Activated naive CD8-positive, alpha-beta T cell (primary cell): ENCODE results near the gene MGAM2.
"Not testable (repeated sequence)": the region's sequence is repeated elsewhere in the genome, so short reads cannot be mapped to it uniquely, and the experiment has no call there.

Source experiments
- H3K27ac Mint-ChIP-seq: one replicate; pipeline ENCODE4 v1.8.0; 2021; ENCODE audit warnings: mixed read lengths
- H3K27me3 Mint-ChIP-seq: one replicate; pipeline ENCODE4 v1.8.0; 2021; ENCODE audit warnings: mixed read lengths
- H3K36me3 Mint-ChIP-seq: one replicate; pipeline ENCODE4 v1.8.0; 2021; ENCODE audit warnings: mixed read lengths
- H3K4me1 Mint-ChIP-seq: one replicate; pipeline ENCODE4 v1.8.0; 2021; ENCODE audit warnings: low read depth, mixed read lengths
- H3K4me3 Mint-ChIP-seq: one replicate; pipeline ENCODE4 v1.8.0; 2021; ENCODE audit warnings: mild to moderate bottlenecking, mixed read lengths
- H3K9me3 Mint-ChIP-seq: one replicate; pipeline ENCODE4 v1.8.0; 2021; ENCODE audit warnings: low read depth, mixed read lengths

The MGAM2 gene

DNA sequence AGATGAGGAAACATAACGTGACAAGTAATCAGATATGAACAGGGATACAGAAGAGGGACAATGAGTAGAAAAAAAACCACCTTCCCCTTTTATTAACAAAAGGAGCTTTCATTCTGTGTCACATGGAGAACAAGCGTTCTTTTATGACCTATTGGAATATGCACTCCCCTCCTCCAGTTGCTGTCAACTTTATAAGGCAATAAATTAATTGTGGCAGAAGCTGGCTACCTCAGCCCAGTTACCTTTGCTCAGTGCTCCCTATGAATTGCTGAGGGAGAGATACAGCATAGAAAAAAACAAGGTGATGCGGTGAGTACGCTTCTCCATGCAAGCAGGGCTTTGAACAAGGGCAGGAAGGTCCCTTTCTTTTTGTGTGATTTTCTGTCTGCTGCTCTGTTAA, at the start of gene MGAM2:
TSS of gene MGAM2 (plus strand) at position 220 of the 400 bp plus-strand sequence. CDS start 5,156 bp downstream, outside the sequence.
- Mint-ChIP-seq H3K36me3 (no peaks in the 10 kb centered on the region), H3K27me3 (peaks cover 6% of the 10 kb centered on the region), H3K9me3 (no peaks in the 10 kb centered on the region), H3K27ac (no peak within 1 kb of the TSS), H3K4me1 (no peaks in the 10 kb centered on the region), H3K4me3 (no peak within 1 kb of the TSS)

DNA sequence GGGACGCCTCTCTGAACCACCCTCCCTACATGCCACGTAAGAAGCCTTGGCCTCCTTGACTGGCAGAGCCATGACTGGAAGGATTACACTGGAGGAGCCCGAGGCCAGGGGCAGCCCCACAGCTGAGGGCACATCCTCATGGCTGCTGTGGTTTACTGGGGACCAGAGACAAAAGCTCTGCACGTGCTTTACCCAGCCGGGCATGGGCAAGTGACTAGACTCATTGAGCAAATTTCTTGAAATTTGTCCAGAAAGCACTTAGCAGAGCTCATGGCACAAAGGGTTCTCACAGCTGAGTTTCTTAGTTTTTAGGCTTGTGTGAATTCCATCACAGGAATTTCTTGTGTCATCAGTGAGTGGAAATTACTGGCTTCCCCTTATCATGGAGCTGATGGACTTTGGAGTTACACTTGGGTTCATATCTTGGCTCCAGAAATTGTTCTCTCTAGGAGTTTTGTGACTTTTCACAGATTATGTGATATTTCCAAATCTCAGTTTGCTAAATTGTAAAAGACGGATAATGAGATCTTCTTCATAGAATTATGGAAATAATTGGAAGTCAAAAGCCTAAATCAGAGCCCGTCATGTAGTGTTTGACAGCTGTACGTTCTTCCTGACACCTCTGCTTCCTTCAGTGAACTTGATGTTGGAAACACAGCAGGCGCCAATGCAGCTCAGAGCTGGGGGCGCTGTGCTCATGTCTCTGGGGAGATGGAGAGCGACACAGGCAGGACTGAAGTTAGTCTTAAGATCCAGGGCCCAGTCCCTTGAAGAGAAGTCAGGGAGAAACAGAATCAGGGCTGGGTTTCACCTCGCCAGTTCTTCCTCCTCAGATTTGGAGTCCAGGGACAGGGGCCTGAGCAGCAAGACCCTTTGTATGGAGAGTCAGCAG, 47.7 kb upstream of the MGAM2 start:
- no peaks in the 10 kb centered on the region for H3K36me3 Mint-ChIP-seq

DNA sequence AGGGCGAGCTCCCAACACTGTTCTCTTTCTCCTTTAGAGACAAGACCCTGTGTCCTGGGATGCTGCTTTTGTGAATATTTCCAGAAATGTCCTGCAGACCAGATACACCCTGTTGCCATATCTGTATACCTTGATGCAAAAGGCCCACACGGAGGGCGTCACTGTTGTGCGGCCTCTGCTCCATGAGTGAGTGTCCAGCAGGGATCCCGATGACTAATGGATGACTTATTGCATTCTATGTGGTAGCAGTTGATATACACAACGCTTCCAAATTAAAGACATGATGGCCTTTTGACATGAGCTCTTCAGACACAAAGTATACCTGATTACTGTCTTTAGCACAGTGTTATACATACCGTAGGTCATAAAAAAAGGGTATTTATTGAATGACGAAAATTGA, 45.0 kb upstream of the MGAM2 start:
- Mint-ChIP-seq H3K4me3 (no peak overlapping the region), H3K36me3 (no peaks in the 10 kb centered on the region), H3K27ac (no peak overlapping the region), H3K4me1 (no peaks in the 10 kb centered on the region), H3K9me3 (no peaks in the 10 kb centered on the region), H3K27me3 (peaks cover 2% of the 10 kb centered on the region)

More for the DNA sequence above, 47.7 kb upstream of the MGAM2 start:
- no peaks in the 10 kb centered on the region for H3K4me1 Mint-ChIP-seq
- H3K27ac Mint-ChIP-seq, result no peak overlapping the region
- no peaks in the 10 kb centered on the region for H3K9me3 Mint-ChIP-seq
- H3K27me3 Mint-ChIP-seq, result peaks cover 7% of the 10 kb centered on the region
- no peak overlapping the region for H3K4me3 Mint-ChIP-seq

DNA sequence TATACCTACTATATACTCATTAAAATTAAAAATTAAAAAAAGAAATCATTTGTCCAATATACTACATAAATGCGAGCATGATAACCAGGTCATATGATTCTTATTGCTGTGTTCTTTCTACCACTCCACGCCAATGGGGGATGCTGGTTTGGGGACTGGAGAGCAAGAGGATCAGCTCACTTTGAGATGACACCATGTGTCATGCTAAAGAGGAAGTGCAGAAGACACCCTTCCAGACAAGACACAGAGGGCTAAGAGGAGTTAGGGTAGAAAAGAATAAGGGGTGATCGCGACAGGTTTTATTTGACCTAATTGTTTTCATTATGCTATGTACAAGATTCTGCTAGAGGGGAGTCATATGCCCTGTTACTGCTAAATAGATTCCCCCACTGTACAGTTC, 33.8 kb upstream of the MGAM2 start:
- Mint-ChIP-seq H3K4me1 (no peaks in the 10 kb centered on the region), H3K36me3 (no peaks in the 10 kb centered on the region), H3K27me3 (peaks cover 8% of the 10 kb centered on the region), H3K4me3 (no peak overlapping the region), H3K27ac (no peak overlapping the region), H3K9me3 (no peaks in the 10 kb centered on the region)

DNA sequence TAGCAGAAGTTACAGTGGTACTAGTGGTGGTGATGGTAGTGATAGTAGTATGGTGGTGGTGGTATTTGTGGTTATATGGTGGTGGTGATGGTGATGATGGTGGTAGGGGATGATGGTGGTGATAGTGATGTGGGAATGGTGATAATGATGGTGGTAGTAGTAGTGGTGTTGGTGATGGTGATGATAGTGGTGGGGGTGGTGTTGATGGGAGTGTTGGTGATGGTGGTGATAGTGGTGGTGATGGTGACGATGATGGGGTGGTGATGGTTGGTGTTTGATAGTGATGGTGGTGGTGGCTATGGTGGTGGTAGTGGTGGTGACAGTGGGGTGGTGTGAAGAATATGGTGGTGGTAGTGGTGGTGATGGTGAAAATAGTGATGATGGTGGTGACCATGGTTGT, 27.9 kb upstream of the MGAM2 start:
- H3K9me3 Mint-ChIP-seq, result no peaks in the 10 kb centered on the region
- no peak overlapping the region for H3K27ac Mint-ChIP-seq
- H3K36me3 Mint-ChIP-seq, result no peaks in the 10 kb centered on the region
- H3K4me1 Mint-ChIP-seq, result no peaks in the 10 kb centered on the region
- H3K4me3 Mint-ChIP-seq, result no peak overlapping the region
- H3K27me3 Mint-ChIP-seq, result peaks cover 1% of the 10 kb centered on the region

DNA sequence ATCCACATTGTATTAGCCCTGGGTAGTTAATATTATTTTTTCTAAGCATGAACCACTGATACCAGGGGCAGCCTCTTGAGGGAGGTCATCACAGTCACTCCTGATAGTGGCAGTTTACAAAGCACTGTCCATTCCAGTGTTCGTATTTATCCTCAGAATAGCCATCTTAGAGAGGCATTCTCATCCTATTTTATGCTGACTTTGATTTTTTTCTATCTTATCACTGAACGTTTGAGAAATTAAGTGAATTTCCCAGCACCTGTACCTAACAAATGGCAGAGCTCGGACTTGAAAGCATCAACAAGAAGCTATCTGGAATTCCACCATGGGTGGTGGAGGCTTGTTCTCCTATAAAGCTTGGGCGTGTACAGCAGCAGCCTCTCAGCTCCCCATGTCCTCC, 26.1 kb upstream of the MGAM2 start:
- H3K4me1 Mint-ChIP-seq, result no peaks in the 10 kb centered on the region
- H3K36me3 Mint-ChIP-seq, result no peaks in the 10 kb centered on the region
- no peaks in the 10 kb centered on the region for H3K9me3 Mint-ChIP-seq
- peaks cover 11% of the 10 kb centered on the region for H3K27me3 Mint-ChIP-seq
- H3K4me3 Mint-ChIP-seq, result no peak overlapping the region
- no peak overlapping the region for H3K27ac Mint-ChIP-seq

DNA sequence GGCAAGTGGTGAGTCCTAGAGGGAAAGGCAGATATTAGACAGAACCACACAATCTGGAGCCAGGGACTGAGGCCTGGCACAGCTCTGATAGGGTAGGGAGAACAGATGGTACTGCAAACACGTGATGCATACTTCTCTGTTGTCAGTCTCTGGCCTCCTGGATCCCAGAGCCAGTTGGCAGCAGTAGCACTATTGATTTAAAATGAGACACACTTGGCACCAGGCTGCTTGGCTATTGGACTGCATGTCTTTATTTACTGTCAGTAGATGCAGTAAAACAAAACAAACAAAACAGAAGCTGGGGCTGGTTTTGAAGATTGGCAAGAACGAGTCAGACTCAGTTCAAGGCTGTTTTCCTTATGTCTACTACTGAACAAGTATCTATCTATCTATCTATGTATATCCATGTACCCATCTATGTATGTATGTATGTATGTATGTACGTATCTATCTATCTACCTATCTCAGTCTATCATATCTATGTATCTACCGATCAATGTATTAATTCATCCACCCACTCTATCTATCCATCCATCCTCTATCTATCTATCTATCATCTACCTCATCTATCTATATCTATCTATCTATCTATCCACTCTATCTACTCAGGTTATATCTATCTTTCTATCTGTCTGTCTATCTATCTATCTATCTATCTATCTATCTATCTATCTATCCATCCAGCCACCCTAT, 23.4 kb upstream of the MGAM2 start:
- H3K4me3 Mint-ChIP-seq, result no peak overlapping the region
- H3K36me3 Mint-ChIP-seq, result no peaks in the 10 kb centered on the region
- peaks cover 12% of the 10 kb centered on the region for H3K27me3 Mint-ChIP-seq
- no peaks in the 10 kb centered on the region for H3K4me1 Mint-ChIP-seq
- no peaks in the 10 kb centered on the region for H3K9me3 Mint-ChIP-seq
- no peak overlapping the region for H3K27ac Mint-ChIP-seq

DNA sequence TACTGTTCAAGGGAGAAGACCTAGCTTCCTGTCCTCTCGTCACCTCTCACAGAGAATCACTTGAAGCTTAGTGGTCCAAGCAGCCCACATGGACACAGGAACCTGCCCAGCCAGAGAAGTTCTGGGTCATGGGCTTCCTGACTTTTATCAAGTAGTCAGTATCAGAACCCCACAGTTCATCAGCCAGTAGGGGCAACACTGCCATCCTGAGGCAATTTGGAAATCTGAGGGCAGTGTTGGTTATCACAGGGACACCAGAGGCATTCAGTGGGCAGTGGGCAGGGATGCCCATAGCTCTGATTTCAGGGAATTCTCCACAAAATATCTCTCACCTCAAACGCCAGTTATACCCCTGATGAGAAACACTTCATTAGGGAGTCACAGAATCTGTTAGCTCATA, 22.5 kb upstream of the MGAM2 start:
- H3K4me1 Mint-ChIP-seq, result no peaks in the 10 kb centered on the region
- no peak overlapping the region for H3K4me3 Mint-ChIP-seq
- no peak overlapping the region for H3K27ac Mint-ChIP-seq
- no peaks in the 10 kb centered on the region for H3K36me3 Mint-ChIP-seq
- peaks cover 12% of the 10 kb centered on the region for H3K27me3 Mint-ChIP-seq
- H3K9me3 Mint-ChIP-seq, result no peaks in the 10 kb centered on the region

DNA sequence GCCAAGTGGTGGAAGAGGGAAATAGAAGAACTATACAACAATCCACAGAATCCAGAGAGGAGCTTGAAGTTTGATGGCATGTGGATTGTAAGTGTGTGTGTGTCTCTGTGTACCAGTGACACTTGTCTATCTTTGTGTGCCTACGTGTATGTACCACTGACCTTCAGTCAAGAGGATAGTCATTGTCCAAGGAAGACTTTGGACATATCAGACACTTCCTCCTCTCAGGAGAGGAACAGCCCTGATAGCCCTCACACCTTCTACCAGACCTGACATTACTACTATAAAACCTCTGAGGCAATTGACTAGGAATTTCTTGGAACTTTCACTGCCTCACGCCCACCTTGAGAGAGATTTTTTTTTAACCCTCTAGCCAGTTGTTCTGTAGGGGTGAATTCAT, 19.6 kb upstream of the MGAM2 start:
- H3K27ac Mint-ChIP-seq, result no peak overlapping the region
- no peaks in the 10 kb centered on the region for H3K9me3 Mint-ChIP-seq
- H3K27me3 Mint-ChIP-seq, result peaks cover 12% of the 10 kb centered on the region
- H3K4me1 Mint-ChIP-seq, result no peaks in the 10 kb centered on the region
- no peaks in the 10 kb centered on the region for H3K36me3 Mint-ChIP-seq
- no peak overlapping the region for H3K4me3 Mint-ChIP-seq

DNA sequence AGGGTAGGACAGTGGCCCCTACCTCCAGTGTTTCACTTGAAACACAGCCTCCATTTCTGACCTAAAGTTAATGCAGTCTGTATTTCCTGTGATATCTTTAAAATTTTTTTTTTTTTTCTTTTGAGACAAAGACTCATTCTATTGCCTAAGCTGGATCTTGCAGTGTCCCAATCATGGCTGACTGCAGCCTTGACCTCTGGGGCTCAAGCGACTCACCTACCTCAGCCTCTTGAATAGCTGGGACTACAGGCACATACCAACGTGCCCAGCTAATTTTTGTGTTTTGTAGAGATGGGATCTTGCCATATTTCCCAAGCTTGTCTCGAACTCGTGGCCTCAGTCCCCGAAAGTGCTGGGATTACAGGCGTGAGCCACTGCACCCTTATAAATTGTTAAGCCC, 16.7 kb upstream of the MGAM2 start:
- no peak overlapping the region for H3K27ac Mint-ChIP-seq
- H3K4me1 Mint-ChIP-seq, result no peaks in the 10 kb centered on the region
- H3K36me3 Mint-ChIP-seq, result no peaks in the 10 kb centered on the region
- peaks cover 7% of the 10 kb centered on the region for H3K27me3 Mint-ChIP-seq
- H3K4me3 Mint-ChIP-seq, result no peak overlapping the region
- no peaks in the 10 kb centered on the region for H3K9me3 Mint-ChIP-seq

DNA sequence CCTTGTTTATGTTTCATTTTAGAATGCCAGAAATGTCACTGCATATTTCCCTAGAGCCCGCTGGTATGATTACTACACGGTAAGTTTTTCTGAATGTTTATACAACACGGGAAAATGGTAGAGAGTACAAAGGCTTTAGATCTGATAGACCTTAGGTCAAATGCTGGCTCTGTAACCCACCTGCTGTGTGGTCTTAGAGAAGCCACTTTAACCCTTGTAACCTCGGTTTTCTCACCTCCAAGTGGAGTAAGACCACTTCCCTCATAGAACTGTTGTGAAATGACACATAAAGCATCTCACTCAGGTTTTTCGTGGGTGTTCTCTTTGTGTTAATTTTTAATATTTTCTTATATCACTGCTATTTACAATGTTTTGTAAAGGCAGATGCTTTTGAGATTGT, 13.9 kb upstream of the MGAM2 start:
- H3K27ac Mint-ChIP-seq, result no peak overlapping the region
- no peaks in the 10 kb centered on the region for H3K36me3 Mint-ChIP-seq
- H3K9me3 Mint-ChIP-seq, result no peaks in the 10 kb centered on the region
- no peak overlapping the region for H3K4me3 Mint-ChIP-seq
- H3K4me1 Mint-ChIP-seq, result no peaks in the 10 kb centered on the region
- no peaks in the 10 kb centered on the region for H3K27me3 Mint-ChIP-seq

DNA sequence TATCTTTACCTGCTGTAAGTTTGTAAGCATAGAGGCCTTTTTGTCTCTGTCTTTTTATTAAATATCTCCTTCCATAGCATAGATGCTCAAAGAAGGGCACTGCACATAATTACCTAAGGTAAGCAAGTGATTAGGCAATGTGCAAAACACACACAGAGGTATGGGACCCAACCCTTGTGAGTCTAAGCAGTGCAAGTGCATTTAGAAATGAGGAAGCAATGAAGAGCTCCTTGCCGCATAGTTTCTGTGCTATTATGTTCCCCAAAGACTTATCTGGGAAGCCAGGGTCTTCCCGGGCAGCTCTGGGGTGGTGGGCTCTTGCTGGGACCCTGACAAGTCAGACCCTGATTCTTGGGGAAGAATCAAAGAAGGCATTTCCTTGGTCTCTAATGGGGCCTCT, 13.5 kb upstream of the MGAM2 start:
- Mint-ChIP-seq H3K27ac (no peak overlapping the region), H3K9me3 (no peaks in the 10 kb centered on the region), H3K4me3 (no peak overlapping the region), H3K4me1 (no peaks in the 10 kb centered on the region), H3K36me3 (no peaks in the 10 kb centered on the region), H3K27me3 (no peaks in the 10 kb centered on the region)

DNA sequence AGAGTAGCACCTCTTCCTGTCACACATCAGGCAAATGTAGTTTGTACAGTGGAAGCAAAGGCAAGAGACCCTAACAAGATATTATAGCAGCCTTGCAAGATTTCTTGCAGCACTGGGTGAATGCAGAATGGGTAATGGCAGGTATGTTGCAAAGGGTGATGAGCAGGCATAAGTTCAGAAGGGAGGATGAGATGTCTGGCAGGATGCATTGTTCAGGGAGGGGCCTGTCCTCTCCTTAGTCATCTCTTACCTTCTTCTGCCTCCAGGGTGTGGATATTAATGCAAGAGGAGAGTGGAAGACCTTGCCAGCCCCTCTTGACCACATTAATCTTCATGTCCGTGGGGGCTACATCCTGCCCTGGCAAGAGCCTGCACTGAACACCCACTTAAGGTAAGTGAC, 12.2 kb upstream of the MGAM2 start:
- H3K36me3 Mint-ChIP-seq, H3K27ac Mint-ChIP-seq: not testable (repeated sequence)

DNA sequence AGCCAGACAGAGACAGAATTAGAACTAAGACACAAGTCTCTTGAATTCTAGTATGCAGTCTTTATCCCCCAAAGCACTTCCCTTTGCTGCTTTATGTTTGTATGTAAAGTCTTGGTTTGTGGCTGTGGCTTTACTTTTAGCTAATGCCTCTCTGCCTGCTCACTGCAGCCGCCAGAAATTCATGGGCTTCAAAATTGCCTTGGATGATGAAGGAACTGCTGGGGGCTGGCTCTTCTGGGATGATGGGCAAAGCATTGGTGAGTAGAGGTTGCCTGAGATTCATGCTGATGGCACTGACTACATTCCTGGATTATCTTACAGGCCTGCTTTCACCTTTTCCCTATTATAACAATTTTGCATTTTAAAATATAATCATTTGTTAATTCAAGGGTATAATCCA, 10.9 kb upstream of the MGAM2 start:
- H3K27me3 Mint-ChIP-seq, result no peaks in the 10 kb centered on the region
- no peaks in the 10 kb centered on the region for H3K4me1 Mint-ChIP-seq
- no peaks in the 10 kb centered on the region for H3K36me3 Mint-ChIP-seq
- no peak overlapping the region for H3K4me3 Mint-ChIP-seq
- H3K27ac Mint-ChIP-seq, result no peak overlapping the region
- no peaks in the 10 kb centered on the region for H3K9me3 Mint-ChIP-seq

More for the DNA sequence above, 12.2 kb upstream of the MGAM2 start:
- H3K4me3 Mint-ChIP-seq, H3K27me3 Mint-ChIP-seq, H3K4me1 Mint-ChIP-seq, H3K9me3 Mint-ChIP-seq: not testable (repeated sequence)

DNA sequence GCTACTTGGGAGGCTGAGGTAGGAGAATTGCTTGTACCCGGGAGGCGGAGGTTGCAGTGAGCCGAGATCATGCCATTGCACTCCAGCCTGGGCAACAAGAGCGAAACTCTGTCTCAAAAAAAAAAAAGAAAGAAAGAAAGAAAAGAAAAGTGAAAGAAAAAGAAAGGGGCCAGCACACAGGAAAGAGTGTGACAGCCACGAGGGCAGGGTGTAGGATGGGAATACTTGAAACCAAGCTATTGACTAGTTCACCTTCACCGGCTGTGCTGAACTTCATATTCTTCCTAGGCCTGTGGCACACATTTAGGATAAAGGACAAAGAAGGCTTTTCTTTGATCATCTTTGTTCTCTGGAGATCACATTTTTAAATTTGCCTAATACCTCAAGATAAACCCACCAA, 9.7 kb upstream of the MGAM2 start:
- not testable (repeated sequence) for H3K36me3 Mint-ChIP-seq, H3K27me3 Mint-ChIP-seq, H3K4me1 Mint-ChIP-seq, H3K27ac Mint-ChIP-seq, H3K9me3 Mint-ChIP-seq, H3K4me3 Mint-ChIP-seq
